GM10248 (cell line): Measurements from ENCODE around the gene CHCHD2.
A peak's percentile ranks its signal among the peaks of the same experiment; 100 is the strongest.
"Not testable (repeated sequence)": the region's sequence is repeated elsewhere in the genome, so short reads cannot be mapped to it uniquely, and the experiment has no call there.

Experiments
- CTCF ChIA-PET: fragments of 300-600 bp; sonication (Branson Sonifier 250); formaldehyde crosslinking; extraction: SDS; loops from one replicate; lab custom pipeline; 2021; ENCODE audit warnings: antibody characterized with exemption; lab: Yijun Ruan, JAX
- POLR2A ChIA-PET: fragments of 350-650 bp; sonication (Branson Sonifier 250); formaldehyde crosslinking; extraction: SDS; loops from one replicate; lab custom pipeline; 2020; ENCODE audit warnings: antibody characterized with exemption; lab: Yijun Ruan, JAX
- DNase-seq: peaks from one replicate; pipeline ENCODE4 v3.0.0; 2012; ENCODE audit errors: extremely low spot score
- TF ChIP-seq, protein P1 (sequence below): IDR thresholded peaks from 2 replicates; pipeline ENCODE4 v1.5.1; 2012; ENCODE audit warnings: mild to moderate bottlenecking, low read depth; ENCODE audit errors: extremely low read depth, missing control alignments, control extremely low read depth

CHCHD2 gene

DNA sequence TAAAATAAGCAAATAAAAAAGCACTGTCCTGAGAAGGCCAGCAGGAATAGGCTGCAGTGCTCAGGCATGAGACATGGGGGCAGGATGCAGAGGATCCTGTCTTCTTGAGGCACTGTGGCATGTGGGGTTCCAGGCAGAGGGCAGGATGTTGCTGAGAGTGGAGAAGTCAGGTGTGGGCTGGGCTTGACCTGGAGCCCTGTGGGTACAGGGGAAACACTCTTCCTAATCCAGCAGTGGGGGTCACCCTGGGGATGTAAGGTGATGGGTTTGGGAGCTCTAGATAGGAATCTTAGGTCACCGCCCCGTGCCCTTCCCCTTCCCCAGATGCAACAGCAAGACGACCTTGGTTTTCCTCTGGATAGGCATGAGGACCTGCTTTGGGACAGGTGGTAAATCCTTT, 28.6 kb downstream of the CHCHD2 start:
- DNase-seq = no peak
- CTCF ChIA-PET = interaction anchor here (1.0 to 2.1 kb wide), 3 partner anchors 13 to 436 kb away, joined by 3 to 6 read pairs (median 4); partner anchors contain the start of gene SUMF2
- TF ChIP-seq, protein P1, sequence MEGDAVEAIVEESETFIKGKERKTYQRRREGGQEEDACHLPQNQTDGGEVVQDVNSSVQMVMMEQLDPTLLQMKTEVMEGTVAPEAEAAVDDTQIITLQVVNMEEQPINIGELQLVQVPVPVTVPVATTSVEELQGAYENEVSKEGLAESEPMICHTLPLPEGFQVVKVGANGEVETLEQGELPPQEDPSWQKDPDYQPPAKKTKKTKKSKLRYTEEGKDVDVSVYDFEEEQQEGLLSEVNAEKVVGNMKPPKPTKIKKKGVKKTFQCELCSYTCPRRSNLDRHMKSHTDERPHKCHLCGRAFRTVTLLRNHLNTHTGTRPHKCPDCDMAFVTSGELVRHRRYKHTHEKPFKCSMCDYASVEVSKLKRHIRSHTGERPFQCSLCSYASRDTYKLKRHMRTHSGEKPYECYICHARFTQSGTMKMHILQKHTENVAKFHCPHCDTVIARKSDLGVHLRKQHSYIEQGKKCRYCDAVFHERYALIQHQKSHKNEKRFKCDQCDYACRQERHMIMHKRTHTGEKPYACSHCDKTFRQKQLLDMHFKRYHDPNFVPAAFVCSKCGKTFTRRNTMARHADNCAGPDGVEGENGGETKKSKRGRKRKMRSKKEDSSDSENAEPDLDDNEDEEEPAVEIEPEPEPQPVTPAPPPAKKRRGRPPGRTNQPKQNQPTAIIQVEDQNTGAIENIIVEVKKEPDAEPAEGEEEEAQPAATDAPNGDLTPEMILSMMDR = no peak
- POLR2A ChIA-PET = interaction anchor here (1.1 kb wide), 1 partner anchor 28 kb away, joined by 4 read pairs; the partner anchor contains the start of gene CHCHD2

DNA sequence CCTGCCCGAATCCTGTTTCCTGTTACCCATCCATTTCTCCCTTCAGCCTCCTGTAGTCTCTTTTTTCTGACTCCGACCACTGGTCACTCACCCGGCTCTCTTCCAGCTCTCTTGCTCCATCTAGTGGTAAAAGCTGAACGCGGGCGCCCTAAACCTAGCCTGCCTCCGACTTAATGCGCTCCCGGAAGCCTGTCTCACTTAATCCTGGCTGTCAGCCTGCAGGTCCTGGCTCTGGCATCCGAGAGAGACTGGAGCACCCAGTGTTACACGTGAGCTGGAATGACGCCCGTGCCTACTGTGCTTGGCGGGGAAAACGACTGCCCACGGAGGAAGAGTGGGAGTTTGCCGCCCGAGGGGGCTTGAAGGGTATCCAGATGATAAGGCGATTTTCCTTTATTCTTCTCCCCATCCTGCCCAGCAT, 31.9 kb downstream of the CHCHD2 start:
- peak; percentile 78 for DNase-seq
- ChIA-PET POLR2A (no interaction called here), CTCF (interaction anchor here (0.6 to 4.5 kb wide), 34 partner anchors 9 to 649 kb away, joined by 3 to 37 read pairs (median 5); partner anchors contain the start of genes CCT6A, NIPSNAP2, PHKG1 and PSPH)
- TF ChIP-seq, protein P1 = peak; percentile 85

DNA sequence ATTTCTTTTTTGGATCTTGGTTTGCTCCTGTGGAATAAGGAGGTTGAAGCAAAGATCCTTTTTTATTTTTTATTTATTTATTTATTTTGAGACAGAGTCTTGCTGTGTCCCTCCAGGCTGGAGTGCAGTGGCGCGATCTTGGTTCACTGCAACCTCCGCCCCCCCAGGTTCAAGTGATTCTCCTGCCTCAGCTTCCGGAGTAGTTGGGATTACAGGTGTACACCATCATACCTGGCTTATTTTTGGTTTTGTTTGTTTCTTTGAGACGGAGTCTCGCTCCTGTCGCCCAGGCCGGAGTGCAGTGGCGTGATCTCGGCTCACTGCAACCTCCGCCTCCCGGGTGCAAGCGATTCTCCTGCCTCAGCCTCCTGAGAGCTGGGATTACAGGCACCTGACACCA, 39.9 kb downstream of the CHCHD2 start:
- POLR2A ChIA-PET, DNase-seq: not testable (repeated sequence)
- CTCF ChIA-PET = interaction anchor here (1.2 to 3.0 kb wide), 4 partner anchors 8 to 67 kb away, joined by 3 to 27 read pairs (median 9); partner anchors contain the start of genes CCT6A and PSPH

DNA sequence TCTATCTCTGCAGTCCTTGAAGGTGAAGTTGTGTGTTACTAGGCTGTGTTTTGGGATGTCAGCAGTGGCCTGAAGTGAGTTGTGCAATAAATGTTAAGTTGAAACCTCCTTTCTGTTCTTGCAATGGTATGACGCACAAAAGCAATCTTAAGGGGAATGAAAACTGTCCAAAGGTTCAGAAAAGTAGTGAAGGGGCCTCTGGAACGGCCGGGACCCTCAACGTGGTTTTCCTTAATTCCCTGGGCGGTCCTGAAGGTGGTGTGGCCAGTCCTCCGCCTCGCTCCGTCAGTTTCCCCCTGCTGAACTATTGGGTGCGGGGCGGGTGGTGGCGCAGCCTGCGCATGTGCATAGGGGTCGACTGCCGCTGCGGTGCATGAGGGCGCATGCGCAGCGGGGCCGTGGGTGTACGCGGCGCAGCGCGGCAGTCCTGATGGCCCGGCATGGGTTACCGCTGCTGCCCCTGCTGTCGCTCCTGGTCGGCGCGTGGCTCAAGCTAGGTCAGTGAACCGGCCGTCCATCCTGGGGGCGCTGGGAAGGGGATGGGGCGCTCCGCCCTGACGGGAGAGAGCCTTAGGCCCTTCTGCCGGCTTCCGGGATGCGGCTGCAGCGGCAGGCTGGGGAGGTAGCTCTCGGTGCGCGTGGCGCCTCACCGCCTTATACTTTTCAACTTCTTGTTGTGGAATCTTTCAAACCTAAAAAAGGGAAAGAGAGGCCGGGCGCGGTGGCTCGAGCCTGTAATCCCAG, 42.2 kb downstream of the CHCHD2 start, which contains the start of gene SUMF2:
SUMF2 (plus strand) TSS at position 405 of the 744 bp plus-strand sequence; CDS start at position 431, 26 bp downstream.
- ChIA-PET POLR2A (interaction anchor here (1.9 kb wide), 1 partner anchor 13 kb away, joined by 17 read pairs; the partner anchor contains the start of genes CCT6A and PSPH), CTCF (interaction anchor here (0.9 to 3.0 kb wide), 5 partner anchors 10 to 57 kb away, joined by 3 to 27 read pairs (median 6); partner anchors contain the start of genes CCT6A and PSPH)
- TF ChIP-seq, protein P1 = no peak
- peak; percentile 98 for DNase-seq

DNA sequence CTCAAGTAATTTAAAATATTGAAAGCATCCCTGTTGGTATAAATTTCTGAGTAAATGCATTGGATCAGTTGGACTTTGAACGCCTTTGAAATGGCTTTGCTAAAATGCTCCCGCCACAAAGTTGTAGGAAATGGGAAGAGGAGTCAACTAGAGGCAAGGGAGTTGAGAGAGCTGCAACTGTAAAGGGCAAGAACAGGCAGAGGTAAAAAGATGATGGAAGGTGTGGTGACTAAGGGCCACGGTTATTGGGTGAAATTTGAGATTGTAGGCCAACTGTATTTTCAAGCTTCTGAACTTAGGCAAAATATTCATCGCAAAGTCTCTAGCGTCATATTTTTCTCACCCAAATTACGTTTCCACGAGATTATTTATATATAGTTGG, 42.8 kb downstream of the CHCHD2 start:
- ChIA-PET CTCF (interaction anchor here (1.4 to 3.0 kb wide), 4 partner anchors 11 to 56 kb away, joined by 4 to 27 read pairs (median 6); no protein-coding TSS in a partner anchor), POLR2A (interaction anchor here (1.9 kb wide), 1 partner anchor 12 kb away, joined by 17 read pairs; the partner anchor contains the start of genes CCT6A and PSPH)
- no peak for DNase-seq
- TF ChIP-seq, protein P1 = no peak

DNA sequence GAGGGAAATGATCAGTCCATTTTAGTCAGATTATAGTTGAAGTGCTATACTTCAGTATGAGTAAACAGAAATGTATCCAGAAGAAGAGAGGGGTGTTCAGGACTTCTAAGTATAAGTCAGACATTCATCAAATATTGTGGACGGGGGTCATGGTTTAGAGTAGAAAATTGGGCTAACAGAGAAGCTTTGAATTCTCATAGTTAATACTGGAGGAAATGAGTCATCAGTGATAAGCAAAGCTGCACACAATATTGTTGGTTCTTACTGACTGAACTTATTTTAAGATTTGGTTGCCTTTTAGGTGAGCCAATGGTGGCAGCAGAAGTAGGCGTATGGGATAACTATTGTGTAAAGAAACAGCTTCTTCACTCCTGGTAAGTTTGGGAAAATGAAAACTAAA, 43.9 kb downstream of the CHCHD2 start:
- POLR2A ChIA-PET = no interaction called here
- CTCF ChIA-PET = interaction anchor here (1.1 to 2.4 kb wide), 3 partner anchors 9 to 98 kb away, joined by 4 to 7 read pairs (median 4); partner anchors contain the start of gene NIPSNAP2

More for the DNA sequence above, 43.9 kb downstream of the CHCHD2 start:
- no peak for DNase-seq
- TF ChIP-seq, protein P1 = no peak
